Hindlimb muscle (tissue), 1 donor: ENCODE results near the gene NKD1. TPM values are rescaled to one million over a fixed set of nuclear protein-coding genes. Genes with fewer than 3 reads are reported as not detected.
A peak's percentile ranks its signal among the peaks of the same experiment; 100 is the strongest.
"Not testable (repeated sequence)": the region's sequence is repeated elsewhere in the genome, so short reads cannot be mapped to it uniquely, and the experiment has no call there.

Source experiments
- DNase-seq: peaks from one replicate; pipeline ENCODE4 v3.0.0-alpha.2; 2013
- polyA plus RNA-seq: library from polyadenylated mRNA; unstranded; fragments of 120-200 nt; gene quantifications from one replicate; pipeline ENCODE4 v1.2.1, GENCODE V29; 2013; ENCODE audit not compliant: insufficient read length

The NKD1 gene, protein sequence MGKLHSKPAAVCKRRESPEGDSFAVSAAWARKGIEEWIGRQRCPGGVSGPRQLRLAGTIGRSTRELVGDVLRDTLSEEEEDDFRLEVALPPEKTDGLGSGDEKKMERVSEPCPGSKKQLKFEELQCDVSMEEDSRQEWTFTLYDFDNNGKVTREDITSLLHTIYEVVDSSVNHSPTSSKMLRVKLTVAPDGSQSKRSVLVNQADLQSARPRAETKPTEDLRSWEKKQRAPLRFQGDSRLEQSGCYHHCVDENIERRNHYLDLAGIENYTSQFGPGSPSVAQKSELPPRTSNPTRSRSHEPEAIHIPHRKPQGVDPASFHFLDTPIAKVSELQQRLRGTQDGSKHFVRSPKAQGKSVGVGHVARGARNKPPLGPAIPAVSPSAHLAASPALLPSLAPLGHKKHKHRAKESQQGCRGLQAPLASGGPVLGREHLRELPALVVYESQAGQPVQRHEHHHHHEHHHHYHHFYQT
- 13.1 TPM for polyA plus RNA-seq

DNA sequence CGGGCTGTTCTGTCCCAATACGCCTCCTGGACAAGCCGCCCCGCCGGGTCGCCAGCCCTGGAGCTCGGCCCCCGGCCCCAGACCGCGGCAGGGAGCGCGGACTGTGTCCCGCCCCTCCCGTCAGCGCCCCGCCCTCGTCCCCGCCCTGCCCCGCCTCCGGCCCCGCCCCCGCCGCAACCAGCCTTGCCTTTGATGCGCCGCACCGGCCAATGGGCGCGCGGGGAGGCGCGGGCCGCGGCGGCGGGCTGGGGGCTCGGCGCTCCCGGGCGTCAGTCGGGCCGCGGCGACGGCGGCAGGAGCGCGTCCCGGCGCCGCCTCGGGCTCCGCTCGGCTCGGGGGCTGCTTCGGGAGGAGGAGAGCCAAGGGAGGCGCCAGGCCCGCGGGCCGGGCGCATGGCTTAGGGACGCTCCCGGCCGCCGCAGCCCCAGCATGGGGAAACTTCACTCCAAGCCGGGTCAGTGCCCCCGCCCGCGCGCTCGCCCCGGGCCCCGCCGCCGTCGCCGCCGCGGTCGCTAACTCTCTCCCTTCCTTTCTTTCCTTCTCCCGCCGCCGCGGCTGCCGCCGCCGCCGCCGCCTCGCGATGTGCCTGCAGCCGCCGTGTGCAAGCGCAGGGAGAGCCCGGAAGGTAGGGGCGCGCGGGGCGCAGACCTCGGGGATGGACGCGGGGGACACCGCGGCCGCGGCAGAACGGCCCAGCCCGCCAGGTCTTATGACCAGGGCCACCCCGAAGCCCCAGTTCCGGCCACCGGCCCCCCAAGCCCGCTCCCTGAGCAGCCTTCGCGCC, at the start of gene NKD1:
Gene NKD1 (plus strand): TSS at position 272 of the 784 bp plus-strand sequence. CDS start 158 bp downstream, at position 430.
- peak; percentile 67 for DNase-seq

DNA sequence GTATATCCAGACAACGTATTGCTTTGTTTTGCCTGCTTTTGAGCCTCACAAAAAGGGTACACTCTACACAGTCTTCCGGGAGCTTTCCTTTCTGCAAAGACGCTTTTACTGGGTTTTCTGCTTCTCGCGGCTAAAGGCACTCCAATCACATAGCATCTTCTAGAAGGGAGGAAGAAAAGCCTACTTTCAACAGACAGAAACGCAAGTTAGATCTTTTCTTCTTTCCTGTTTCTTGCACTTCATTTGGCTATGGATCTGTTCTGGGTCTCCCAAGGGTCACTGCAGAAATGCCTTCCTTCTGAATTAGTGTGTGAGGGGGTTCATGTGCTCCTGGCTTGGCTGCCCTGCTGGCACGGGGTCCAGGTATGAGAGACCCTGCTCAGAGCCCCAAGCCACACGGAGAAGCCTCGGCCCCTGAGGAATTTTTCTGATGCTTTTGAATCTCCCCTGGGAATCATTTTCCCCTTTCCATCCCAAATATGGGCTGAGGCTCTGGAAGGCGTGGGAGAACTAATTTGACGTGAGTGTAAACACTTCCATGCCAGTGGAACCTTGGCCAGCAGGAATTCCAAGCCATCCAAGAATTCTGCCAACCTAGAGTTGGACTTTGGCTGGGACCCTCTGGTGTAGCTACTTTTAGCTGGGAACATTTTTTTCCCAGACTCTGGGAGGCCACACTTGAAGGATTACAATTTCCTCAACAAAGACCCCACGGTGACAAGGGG, 49.6 kb upstream of the NKD1 start:
- no peak for DNase-seq

DNA sequence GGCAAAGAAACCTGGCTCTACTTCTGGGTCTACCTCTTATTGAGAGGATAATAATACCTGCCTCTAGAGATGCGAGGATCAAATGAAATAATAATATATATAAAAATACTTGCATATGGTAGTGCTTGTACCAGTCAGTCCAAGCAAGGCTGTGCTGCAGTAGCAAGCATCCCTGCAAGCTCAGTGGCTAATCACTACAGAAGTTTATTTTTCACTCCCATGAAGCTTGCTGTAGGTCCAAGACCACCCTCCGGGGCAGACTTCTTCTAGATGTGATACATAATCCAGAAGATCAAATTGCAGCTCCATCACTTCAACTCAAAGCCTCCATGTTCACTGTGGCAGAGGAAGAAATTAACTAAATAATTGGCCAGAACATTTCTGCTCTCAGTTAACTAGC, 48.9 kb upstream of the NKD1 start:
- no peak for DNase-seq

DNA sequence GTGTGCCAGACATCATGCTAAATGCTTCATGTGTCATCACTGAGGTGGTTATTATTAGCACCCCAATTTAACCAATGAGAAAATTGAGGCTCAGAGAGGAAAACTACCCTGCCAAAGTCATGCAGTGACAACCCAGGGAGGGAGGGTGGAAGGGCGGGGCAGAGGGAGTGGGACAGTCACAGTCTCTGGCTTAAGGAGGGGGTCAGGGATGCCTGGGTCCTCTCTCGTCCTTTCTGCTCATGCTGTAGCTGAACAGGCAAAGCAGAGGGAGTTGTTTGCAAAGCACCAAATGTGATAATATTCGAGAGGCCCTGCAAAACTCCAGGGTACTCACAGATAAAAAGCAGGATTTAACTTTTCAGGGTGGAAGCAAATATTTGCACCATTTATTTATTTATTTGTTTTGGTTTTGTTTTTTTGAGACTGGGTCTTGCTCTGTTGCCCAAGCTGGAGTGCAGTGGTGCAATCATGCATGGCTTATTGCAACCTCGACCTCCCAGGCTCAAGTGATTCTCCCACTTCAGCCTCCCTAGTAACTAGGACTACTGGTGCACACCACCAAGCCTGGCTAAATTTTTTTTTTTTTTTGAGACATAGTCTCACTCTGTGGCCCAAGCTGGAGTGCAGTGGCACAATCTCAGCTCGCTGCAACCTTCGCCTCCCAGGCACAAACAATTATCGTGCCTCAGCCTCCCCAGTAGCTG, 47.9 kb upstream of the NKD1 start:
- DNase-seq = no peak

DNA sequence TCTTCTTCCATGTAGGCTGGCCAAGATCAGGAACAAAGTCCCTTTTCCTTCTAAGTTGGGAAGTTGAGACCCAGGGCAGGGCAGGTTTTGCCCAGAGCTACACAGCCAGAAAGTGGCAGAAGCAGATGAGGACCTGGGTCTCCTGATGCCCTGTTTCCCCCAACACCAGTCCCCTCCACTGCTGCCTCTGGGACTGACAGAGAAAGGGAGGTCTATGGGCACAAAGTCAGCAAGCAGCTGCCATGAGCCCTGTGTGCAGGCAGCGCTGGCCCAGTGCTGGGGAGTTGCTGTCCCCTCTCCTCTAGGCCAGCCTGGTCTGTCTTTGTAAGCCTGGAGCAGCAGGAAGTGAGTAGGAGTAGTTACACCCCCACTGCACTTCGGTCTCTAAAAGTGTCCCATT, 46.9 kb upstream of the NKD1 start:
- DNase-seq = no peak

DNA sequence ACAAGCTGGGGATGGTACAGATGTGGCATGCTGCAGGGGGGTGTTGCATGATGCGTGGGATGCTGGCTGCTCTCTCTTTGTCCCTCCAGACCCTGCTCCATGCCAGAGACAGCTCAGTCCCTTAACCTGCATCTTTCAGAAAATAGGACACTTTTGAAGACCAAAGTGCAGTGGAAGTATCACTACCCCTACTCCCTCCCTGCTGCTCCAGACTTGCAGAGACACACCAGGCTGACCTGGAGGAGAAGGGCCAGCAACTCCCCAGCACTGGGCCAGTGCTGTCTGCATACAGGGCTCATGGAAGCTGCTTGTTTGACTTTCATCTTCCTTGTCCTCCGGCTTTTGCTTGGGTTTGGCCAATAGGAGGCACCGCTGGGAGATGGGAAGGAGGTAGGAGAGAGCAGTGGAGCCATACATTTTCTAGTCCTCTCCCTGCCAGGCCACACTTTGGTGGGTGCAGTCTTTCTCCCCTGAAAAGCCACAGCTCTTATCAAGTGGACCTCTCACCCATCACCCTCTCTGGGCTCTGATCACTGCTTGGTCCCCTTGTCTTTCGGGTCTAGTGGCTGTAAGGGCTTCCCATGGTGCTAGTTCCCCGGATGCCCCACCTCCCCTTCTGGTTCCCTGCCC, 46.1 kb upstream of the NKD1 start:
- DNase-seq = no peak

DNA sequence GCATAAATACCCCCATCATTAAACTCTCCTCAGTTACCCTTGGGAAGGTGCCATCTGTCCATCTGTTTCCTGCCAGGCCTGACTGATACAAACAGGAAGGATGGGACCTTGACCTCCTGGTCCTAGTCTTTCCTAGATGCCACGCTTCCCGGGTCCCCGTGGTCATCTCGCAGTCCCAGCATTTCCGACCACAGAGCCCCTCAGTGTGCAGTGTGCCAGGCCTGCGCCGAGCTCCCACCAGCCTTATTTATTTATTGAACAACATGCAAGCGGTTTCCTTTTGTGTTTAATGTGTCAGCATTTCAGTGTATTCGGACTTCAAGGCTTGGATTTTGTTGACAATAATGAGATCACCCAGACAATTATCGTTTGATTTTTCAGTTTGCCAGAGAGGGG, 45.6 kb upstream of the NKD1 start:
- no peak for DNase-seq

DNA sequence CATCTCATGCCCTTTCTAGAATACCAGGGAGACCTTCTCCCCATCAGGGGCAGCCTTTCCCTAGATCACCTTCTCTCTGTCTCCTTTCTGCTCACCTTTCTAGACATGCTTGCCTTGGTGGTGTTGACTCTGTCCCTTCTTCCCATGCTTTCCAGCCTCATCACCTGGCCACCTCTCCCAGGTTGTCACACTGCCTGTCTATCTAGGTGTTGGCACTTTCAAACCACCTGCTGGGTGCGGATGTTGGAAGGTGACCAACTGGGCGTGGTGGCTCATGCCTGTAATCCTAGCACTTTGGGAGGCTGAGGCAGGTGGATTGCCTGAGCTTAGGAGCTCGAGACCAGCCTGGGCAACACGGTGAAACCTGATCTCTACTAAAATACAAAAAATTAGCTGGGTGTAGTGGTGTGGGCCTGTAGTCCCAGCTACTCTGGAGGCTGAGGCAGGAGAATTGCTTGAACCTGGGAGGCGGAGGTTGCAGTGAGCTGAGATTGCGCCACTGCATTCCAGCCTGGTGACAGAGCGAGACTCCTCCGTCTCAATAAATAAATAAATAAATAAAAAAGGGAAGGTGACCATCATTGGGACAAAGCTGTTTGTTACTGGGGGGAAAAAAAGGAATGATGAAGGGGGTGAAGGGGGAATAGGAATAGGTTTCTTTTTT, 44.2 kb upstream of the NKD1 start:
- DNase-seq = not testable (repeated sequence)

DNA sequence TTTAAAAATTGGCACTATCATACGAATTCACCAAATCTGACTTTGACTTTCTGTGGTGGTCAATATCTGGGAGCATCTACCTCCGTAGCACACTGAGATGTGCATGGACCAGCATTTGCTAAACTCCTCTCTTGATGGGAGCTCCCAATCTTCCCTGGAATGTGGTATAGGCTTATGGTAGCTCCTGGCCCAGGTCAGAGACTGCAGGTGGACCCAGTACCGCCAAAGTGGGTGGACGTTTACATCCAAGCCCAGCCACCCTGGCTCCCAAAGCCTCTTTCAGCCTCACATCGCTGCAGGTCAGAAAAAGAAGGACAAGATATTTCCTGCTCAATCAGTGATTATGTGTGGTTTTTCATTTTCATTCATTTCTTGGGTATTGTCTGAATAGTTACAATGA, 43.1 kb upstream of the NKD1 start:
- DNase-seq = no peak

DNA sequence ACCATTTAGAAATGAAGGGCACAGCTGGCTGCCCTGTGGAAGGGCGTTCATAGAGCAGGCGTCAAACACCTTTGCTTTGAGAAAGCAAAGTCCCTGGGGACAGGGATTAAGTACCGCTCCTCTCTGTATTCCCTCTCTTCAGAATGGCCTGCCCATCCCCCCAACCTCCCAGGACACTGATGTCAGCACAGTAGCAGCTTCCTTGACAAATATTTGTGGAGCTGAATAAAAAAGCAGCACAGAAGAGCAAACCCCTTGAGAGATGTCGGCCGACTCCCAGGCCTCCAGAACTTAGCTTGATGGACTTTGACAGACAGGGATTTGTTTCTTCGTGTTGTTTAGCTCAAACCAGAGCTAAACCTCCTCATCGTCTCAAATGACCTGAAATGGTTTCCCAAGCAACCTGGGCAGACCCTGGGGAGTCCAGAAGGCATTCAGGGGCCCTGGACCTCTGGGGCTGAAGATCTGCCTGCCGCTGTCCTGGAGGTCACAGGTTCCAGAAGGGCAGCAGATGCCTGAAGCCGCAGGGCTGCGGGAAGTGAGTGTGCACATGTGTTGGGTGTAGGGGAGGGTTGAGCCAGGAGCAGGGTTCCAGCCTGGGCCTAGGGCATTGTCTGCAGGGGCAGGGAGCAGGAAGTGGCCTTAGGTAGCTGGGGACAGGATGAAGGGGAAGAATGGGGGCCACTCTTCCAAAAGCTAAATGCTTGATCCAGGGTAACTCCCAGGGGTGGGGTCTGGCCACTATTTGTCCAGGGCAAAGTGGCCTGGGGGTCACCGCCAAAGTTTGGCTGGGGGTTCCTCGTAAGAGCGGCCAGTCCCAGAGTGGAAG, 42.3 kb upstream of the NKD1 start:
- no peak for DNase-seq

DNA sequence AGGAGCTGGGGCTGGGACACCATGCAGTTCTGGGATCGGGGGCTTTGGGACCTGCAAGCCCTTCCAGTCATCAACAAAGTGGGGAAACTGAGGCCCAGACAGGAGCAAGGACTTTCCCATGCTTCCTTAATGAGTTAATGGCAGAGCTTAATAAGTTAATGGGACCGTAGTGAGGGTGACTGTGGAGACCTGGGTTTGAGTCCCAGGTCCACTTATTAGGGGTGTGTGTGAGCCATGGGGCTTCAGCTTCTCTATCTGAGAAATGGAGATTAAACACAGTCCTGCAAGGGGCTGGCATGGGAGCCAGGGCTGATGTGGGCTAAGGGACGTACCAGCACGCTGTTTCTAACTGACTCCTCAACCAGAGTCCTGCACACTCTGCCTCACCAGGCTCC, 41.7 kb upstream of the NKD1 start:
- DNase-seq = no peak

DNA sequence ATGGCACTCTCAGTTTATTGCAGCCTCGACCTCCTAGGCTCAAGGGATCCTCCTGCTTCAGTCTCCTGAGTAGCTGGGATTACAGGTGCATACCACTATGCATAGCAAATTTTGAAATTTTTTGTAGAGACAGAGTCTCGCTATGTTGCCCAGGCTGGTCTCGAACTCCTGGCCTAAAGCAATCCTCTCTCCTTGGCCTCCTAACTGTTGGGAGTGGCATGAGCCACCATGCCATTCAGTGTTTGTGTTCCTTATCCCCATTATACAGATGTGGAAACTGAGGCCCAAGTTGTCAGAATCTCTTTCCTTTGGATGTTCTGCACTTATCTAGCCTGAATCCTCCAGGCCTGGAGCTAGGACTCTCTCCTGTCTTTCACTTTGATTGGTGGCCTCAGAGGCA, 40.8 kb upstream of the NKD1 start:
- no peak for DNase-seq

DNA sequence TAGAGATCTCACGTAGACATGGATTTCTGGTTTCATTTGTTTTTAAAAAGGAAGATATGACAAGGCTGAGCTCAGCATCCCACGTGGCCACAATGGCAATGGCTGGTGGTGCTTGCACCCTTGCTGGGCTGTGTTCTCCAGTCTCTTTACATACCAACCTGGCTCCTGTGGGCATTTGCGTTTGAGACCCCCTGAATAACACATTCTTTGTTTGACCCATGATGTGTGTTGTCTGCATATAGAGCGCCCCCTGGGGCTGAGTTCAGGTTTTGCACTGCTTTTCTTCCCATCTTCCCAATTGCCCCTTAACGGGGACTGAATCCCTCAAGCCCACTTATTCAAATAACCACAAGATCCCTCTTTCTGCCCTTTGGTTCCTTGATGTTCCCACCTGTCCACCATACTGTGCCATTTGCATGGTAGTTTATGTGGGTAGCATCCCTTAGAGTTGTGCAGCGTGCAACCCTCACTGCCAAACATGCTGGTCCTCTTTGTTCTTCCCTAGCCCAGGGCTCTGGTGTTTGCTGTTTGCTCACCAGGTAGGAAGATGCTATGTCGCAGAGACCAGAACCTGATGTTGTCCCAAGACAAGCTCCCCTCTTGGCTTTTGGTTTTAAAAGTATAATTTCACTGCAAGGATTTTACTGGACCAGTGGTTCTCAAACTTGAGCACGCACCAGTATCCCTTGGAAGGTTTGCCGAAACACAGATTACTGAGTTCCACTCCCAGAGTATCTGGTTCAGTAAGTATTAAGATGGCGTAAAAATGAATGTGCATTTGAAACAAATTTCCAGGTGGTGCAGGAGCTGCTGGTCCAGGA, 38.5 kb upstream of the NKD1 start:
- no peak for DNase-seq

DNA sequence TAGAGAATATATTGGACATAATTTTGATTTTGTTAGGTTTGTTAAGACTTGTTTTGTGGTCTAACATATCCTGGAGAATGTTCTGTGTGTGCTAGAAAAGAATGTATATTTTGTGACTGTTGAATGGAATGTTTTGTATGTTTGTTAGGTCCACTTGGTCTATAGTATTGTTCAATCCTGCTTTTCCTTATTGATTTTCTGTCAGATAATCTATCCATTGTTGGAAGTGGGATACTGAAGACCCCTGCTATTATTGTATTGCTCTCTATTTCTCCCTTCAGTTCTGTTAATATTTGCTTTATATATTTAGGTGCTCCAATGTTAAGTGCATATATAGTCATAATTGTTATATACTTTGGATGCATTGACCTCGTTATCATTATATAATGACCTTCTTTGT, 33.0 kb upstream of the NKD1 start:
- no peak for DNase-seq

DNA sequence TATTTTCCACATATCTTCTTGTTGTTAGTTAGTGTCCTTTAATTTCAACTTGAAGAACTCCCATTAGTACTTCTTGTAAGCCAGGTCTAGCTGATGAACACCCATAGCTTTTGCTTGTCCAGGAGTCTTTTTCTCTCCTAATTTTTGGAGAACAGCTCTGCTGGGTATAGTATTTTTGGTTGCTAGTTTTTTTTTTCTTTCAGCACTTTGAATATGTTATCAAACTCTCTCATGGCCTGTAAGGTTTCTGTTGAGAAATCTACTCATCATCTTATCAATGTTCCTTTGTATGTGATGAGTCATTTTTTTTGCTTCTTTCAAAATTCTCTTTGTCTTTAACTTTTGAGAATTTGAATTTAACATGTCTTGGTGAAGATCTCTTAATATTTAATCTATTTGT, 31.8 kb upstream of the NKD1 start:
- DNase-seq = no peak

DNA sequence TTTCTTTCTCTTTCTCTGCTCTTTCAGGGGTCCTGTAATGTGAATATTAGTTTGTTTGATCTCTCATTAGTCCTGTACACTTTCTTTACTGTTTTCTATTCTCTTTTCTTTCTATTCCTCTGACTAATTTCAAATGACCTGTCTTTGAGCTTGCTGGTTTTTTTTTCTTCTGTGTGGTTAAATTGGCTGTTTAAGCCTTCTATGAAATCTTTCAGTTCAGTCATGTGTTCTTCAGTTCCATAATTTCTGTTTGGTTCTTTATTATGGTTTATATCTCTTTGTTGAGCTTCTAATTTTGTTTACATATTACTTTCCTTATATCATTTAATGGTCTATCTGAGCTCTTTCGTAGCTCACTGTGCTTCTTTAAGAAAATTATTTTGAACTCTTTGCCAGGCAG, 31.3 kb upstream of the NKD1 start:
- no peak for DNase-seq

DNA sequence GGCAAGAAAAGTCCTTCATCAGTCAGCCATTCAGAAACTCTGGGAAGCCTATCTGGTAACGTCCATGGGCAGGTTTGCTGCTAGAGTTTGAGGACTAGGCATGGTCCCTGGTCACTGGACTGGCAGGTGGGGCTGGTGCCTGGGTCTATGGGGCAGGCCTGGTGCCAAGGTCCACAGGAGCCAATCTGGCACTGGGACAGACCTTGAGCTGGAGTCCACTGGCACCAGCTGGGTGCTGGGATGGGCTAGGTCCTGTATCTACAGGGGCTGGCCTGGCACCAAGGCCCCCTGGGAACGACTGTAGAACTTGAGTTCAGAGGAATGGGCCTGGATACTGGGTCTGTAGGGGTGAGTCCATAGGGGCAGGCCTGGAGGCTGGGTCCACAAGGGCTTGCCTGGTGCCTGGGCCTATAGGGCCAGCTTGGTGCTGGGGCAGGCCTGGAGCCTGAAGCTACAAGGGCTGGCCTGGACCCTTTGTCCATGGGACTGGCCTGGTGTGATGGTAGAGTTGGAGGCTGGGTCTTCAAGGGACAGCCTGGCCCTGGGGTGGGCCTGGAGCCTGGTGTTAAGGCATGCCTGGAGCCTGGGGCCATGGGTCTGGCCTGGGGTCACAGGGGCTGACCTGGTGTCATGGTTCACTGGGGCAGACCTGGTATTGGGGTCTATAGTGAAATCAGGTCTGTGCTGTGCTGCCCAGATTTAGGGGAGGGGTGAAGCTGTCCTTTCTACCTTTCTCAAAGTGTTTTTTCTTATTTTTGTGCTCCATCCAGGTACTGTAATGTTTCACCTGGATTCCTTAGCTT, 30.5 kb upstream of the NKD1 start:
- DNase-seq = no peak

DNA sequence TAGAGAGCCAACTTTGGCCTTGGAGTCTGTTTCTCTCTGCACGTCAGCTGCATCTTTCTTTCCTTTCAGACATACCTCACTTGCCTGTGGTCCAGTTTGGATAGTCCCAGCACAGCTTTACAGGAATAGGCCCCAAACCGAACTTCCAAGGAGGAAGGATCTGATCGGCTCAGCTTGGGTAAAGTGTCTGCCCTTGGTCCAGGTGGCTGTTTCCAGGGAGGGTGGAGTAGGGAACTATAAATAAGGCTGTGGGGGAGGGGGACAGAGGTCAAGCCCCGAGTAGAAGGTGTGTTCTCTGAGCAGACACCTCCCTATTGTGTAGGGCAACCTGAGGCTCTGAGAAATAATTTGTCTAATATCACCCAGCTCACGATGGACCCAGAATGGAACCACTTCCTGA, 29.2 kb upstream of the NKD1 start:
- DNase-seq = no peak

DNA sequence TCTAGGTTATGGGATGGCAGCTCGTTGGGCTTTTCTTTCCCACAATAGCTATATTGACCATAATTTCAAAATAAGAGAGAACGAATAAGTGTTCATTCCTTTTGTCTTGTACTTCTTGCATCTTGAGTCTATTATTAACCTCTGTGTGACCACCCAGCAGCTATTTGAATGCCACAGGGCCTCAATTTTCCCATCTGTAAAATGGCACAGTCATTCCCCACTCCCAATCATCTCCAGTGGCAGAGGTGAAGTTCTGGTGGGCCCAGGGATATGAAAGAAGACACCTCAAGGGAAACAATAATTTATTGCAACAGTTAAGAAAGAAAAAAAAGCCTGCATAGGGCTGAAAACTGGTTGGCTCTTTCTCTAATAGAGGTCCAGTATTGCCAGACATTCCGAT, 28.6 kb upstream of the NKD1 start:
- no peak for DNase-seq
